Transverse colon (tissue), 4 donors: Measurements from ENCODE around the gene SLC30A1.

Experiments used
- CTCF ChIP-seq, 5 experiments: fragments of 200-600 bp in 3 of 5; fragments of 450-650 bp in 2 of 5; sonication (generic) in 3 of 5; IDR thresholded peaks; 1 replicate in 2 of 5; 2 replicates in 3 of 5; pipeline ENCODE4 v1.5.1; 2016 to 2017; ENCODE audit warnings: antibody characterized with exemption in 5 of 5, inconsistent platforms in 3 of 5, mild to moderate bottlenecking in 2 of 5, moderate library complexity in 1 of 5
- EP300 ChIP-seq: sonication (generic); formaldehyde crosslinking; IDR thresholded peaks from one replicate; pipeline ENCODE4 v1.6.1; 2017; ENCODE audit warnings: antibody characterized with exemption, low read depth
- POLR2AphosphoS5 ChIP-seq, 3 donors: sonication (generic); formaldehyde crosslinking; IDR thresholded peaks; one replicate each; pipeline ENCODE4 v1.6.1; 2016; ENCODE audit warnings: antibody characterized with exemption in 3 of 3

- no peak for TF ChIP-seq CTCF (IDR thresholded peaks at IDR 0.05)
- TF ChIP-seq EP300 = no peak
- no peak for TF ChIP-seq POLR2AphosphoS5 (IDR thresholded peaks at IDR 0.05)
These were observed 35.7 kb upstream of the SLC30A1 start for GRCh38 chr1:211614615-211615014.
